ENCODE measurements around the gene MCF2L.

The MCF2L gene

GRCh38 chr13:113047587-113047986 is 78.6 kb downstream of the MCF2L start:
- H3K4me3 ChIP-seq (ENCODE audit: low read length) = no peak overlapping the region
- TF ChIP-seq CTCF (conservative IDR thresholded peaks at IDR 0.05; ENCODE audit: low read length) = no peak
- no peak for DNase-seq (ENCODE audit: low read depth)

- no peak for DNase-seq (ENCODE audit: low read depth)
- no peak for TF ChIP-seq CTCF (conservative IDR thresholded peaks at IDR 0.05; ENCODE audit: low read length)
- H3K4me3 ChIP-seq (ENCODE audit: low read length) = no peak overlapping the region
Observed at GRCh38 chr13:113048766-113049165, 79.8 kb downstream of the MCF2L start.

- peak; percentile 40 for DNase-seq (ENCODE audit: low read depth)
- TF ChIP-seq CTCF (conservative IDR thresholded peaks at IDR 0.05; ENCODE audit: low read length) = no peak
- H3K4me3 ChIP-seq (ENCODE audit: low read length) = no peak overlapping the region
Observed at GRCh38 chr13:113049521-113049941, 80.5 kb downstream of the MCF2L start.

- no peak overlapping the region for H3K4me3 ChIP-seq (ENCODE audit: low read length)
- peak; percentile 25 for DNase-seq (ENCODE audit: low read depth)
- TF ChIP-seq CTCF (conservative IDR thresholded peaks at IDR 0.05; ENCODE audit: low read length) = no peak
Observed at GRCh38 chr13:113049981-113050380, 81.0 kb downstream of the MCF2L start.

GRCh38 chr13:113050734-113051431 is 81.9 kb downstream of the MCF2L start:
- no peak for TF ChIP-seq CTCF (conservative IDR thresholded peaks at IDR 0.05; ENCODE audit: low read length)
- no peak overlapping the region for H3K4me3 ChIP-seq (ENCODE audit: low read length)
- no peak for DNase-seq (ENCODE audit: low read depth)

- no peak overlapping the region for H3K4me3 ChIP-seq (ENCODE audit: low read length)
- no peak for DNase-seq (ENCODE audit: low read depth)
Observed at GRCh38 chr13:113051641-113052040, 82.6 kb downstream of the MCF2L start.

More at GRCh38 chr13:113051641-113052040, 82.6 kb downstream of the MCF2L start:
- TF ChIP-seq CTCF (conservative IDR thresholded peaks at IDR 0.05; ENCODE audit: low read length) = no peak

All from AG10803 (cell line).